NCI-H128 (cell line): Measurements from ENCODE around the gene CD68.
"Not testable (repeated sequence)": the region's sequence is repeated elsewhere in the genome, so short reads cannot be mapped to it uniquely, and the experiment has no call there.

ENCODE experiments used
- DNase-seq: peaks from one replicate; lab custom pipeline; 2025; ENCODE audit not compliant: unreplicated experiment; lab: John Stamatoyannopoulos, UW

Gene CD68

DNA sequence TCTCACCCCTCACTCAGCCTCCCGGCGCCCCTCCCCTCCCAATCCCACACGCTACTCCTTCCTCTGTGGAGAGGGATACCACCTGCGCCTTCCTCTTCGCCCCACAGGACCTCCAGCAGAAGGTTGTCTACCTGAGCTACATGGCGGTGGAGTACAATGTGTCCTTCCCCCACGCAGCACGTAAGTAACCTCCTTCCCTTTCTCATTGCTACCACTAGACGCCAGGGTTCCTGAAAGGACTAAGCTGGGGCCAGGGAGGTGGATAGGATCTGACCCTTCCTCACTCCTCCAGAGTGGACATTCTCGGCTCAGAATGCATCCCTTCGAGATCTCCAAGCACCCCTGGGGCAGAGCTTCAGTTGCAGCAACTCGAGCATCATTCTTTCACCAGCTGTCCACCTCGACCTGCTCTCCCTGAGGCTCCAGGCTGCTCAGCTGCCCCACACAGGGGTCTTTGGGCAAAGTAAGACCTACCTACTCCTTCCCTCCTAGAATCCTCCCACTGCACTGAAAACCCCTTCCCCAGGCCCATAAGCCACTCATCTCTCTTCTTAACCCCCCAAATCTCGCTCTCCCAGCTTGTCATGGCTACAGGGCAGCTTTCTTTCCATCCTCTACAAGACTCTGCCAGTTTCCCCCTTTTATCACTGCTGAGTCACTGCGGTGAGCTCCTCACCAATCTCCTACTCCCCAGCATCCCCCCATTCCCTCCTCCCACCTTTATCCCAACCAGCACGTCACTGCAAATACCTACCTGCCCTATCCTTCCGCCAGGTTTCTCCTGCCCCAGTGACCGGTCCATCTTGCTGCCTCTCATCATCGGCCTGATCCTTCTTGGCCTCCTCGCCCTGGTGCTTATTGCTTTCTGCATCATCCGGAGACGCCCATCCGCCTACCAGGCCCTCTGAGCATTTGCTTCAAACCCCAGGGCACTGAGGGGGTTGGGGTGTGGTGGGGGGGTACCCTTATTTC lies 1.5 kb downstream of the CD68 start:
- DNase-seq = no peak

- DNase-seq = no peak
Measured at GRCh38 chr17:7582396-7583252, 3.2 kb downstream of the CD68 start.

GRCh38 chr17:7583253-7584109 lies 4.0 kb downstream of the CD68 start, which contains the start of gene MPDU1:
Gene MPDU1, plus strand, starts transcription at chr17:7583852. Its CDS starts 11 bp downstream, at chr17:7583863.
- DNase-seq = peak; percentile 94

DNA sequence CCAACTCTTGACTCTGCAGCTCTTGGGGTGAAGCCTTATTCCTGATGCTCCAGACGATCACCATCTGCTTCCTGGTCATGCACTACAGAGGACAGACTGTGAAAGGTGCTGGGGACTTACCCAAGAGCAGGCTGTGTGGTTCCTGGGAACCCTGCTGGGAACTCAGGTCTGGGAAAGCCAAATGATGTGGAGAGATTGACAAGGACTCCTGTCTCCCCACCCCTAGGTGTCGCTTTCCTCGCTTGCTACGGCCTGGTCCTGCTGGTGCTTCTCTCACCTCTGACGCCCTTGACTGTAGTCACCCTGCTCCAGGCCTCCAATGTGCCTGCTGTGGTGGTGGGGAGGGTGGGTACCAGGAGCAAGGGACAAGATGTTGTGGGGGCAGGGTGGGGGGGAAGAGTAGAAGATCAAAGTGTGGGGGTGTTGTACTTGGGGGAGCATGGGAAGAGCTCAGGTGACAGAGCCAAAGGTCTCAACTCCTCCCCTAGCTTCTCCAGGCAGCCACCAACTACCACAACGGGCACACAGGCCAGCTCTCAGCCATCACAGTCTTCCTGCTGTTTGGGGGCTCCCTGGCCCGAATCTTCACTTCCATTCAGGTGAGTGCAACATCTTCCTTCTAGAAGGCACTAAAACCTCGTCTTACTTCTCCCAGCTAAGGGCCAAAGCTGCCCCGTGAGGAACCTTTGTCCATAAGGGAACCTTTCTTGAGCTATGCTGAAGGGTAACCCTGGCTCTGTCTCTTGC lies 7.4 kb downstream of the CD68 start:
- DNase-seq = no peak

DNA sequence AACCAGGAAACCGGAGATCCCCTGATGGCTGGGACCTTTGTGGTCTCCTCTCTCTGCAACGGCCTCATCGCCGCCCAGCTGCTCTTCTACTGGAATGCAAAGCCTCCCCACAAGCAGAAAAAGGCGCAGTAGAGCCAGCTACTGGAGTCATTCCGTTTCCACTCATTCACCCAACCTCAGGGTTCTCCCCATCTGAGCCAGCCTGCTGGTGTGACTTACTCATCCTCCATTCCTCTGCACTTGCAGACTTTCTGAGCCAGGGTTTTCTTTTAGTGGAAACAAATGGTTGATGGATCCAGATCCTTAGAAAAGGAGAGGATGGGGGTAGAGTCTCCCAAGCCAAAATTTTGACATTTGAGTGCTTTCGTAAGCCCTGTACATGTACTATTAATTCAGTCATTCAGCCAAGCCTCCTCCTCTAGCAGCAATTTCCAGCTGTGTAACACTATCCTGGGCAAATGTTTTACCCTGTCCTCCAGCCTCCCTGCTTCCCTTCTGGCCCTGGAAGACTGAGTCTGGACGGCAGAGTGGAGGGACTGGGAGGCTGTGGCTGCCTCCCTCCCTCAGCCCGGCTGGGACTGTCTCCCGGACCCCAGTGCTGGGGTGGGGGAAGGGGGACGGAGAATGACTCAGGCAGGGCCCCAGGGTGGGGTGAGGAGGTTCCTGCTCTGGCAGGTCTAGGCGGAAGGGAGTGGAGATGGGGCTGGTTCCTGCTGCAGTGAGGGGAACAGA lies 8.1 kb downstream of the CD68 start:
- no peak for DNase-seq

- no peak for DNase-seq
Measured at GRCh38 chr17:7588553-7589203, 9.2 kb downstream of the CD68 start.

DNA sequence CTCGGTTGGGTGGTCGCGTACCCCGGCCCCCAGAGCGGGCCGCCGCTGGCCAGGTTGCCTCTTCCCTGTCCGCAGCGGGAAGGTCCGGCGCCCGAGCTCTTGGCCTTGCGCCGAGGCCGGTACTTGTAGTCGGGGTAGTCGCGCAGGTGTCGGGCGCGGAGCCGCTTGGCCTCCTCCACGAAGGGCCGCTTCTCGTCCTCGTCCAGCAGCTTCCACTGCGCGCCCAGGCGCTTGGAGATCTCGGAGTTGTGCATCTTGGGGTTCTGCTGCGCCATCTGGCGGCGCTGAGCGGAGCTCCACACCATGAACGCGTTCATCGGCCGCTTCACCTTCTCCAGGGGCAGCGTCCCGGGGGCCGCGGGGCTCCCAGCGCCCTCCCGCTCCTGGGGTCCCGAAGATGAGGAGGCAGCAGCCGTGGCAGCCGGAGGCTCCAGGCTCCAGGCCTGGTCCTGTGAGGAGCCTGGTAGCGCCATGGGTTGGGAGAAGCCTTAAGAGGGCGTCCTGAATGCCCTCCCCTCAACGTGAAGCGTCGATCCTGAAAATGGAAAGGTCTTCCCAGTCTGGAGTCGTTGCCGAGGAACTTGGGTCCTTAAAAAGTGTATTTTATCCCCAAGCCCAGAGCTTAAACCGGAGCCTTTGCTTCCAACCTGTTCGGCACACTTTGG lies 9.9 kb downstream of the CD68 start:
- no peak for DNase-seq

DNA sequence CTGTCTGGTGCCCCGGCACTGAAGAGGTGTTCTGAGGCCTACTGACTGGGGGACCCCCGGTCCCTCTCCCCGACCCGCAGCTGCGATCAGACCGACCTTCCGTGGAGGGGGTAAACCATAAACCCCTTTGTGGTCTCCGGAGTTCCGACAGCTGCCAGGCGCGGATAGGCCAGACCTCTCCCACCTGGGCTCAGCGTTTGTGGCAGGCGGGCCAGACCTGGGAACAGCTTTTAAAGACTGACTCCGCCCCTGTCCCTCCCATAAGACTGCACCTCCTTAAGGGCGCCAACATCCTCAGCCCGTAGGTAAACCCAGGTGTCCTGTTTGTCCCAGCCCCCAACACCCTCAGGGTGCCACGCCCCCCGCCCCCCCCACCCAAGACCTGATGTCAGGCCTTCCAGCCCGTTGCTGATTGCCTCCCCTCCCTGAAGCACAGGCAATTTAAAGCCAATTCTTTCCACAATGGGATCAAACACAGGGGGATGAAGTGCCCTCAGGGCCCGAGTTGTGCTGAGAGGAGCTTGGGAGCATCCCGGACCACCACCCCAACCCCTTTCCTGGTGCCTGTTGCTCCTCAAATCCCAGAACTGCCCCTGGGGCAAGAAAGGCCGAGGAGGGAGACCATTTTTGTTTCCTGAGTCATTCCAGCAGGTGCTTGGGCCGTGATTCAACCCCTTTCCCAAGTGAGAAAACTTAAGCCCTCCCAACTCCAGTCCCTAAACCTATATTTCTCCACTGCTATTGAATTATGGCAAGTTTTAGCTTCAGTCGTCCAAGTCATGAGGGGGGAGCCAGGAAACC lies 10.7 kb downstream of the CD68 start, which contains the start of gene SOX15:
Gene SOX15 (minus strand): TSS at position 204 of the 801 bp plus-strand sequence. CDS start 418 bp downstream, outside the sequence.
- DNase-seq = no peak

- no peak for DNase-seq
Measured at GRCh38 chr17:7590743-7591142, 11.3 kb downstream of the CD68 start.

DNA sequence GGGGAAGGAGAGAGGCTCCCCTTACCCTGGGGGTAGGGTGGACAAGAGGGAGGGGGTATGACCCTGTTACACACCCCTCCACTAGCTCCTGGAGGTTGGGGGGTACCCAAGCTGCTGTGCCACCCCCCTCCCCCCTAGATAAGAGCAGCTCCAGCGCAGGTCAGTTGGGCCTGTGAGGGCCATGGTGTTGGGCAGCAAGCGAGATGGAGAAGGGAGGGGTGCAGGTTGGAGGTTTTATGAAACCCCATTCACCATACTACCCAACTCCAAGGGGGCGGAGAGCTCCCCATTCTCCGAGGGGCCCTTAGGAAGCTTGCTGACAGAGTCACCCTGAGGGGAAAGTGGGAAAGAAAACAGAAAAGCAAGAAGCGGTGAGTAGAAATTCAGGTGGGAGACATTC lies 12.2 kb downstream of the CD68 start:
- DNase-seq = no peak

DNA sequence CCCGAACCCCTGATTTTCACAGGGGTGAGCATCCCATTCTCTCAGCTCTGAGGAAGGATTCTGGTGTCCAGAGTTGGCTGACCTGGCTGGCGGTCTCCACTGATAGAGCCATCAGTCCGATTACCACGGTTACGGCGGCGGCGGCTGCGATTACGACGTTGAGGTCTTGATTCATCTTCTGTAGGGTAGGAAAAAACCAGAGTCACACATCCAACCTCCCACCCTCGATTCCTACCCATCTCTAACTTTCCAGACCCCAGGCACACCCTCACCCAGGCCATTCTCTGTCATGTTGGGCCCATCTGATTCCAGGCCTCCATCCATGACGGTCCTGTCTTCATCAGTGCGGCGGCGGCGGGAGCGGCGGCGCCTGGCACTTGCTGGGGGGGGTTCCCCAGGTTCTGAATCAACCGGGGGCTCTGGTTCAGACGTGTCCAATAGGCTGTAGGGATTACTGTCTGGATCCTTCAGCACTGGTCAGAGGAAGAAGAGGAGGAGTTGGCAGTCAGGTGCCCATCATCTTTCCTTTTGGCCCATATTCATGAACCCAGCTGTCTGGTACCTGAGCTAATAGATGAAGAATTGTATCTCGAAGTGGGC lies 13.1 kb downstream of the CD68 start:
- DNase-seq = no peak

- no peak for DNase-seq
Measured at GRCh38 chr17:7593296-7593695, 13.9 kb downstream of the CD68 start.

- not testable (repeated sequence) for DNase-seq
Measured at GRCh38 chr17:7597561-7597960, 18.1 kb downstream of the CD68 start.

DNA sequence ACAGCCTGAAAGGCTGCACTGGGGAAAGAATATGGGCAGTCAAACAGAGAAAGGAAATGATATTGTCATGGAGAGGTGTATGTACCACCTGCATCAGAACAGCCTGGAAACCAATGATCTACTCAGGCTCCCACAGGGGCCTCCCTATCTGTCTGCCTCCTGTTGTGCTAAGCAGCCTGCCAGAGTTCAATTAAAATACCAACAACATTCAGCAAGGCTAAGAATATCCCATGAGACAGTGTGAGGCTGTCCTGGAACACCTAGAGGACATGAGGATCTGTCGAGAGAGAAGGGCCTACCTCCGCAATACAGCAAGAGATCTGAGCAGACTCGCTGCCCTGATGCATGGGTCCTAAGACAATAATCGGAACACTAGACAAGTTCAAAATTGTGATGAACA lies 26.8 kb downstream of the CD68 start:
- no peak for DNase-seq

- DNase-seq = no peak
Measured at GRCh38 chr17:7610641-7611040, 31.2 kb downstream of the CD68 start.

DNA sequence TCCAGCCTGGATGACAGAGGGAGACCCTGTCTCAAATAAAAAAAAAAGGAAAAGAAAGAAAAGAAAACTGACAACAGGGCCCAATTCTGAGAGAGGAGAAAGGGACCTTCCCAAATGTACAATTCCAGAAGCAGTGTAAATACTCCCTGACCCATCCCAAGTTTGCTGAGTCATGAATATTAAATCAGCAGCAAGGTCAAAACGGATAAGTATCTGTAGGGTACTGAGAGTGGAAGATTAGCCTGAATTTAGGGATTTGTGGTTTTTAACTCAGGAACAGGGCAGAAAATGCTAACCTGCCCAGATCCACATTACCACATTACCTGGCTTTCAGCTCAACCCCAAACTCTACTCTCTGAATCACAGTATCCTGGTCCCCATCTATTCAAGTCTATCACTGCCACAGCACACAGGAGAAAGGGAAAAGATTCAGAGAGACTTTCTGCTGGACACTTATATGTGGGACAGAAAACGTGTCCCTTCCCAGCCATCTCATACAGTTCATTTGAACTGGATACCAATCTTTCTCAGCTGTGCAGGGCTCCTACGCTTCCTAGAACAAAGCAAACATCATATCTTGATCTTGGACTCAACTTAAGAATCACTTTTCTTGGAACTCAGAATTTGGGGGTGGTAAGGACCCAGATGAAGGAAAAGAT lies 32.3 kb downstream of the CD68 start:
- no peak for DNase-seq

DNA sequence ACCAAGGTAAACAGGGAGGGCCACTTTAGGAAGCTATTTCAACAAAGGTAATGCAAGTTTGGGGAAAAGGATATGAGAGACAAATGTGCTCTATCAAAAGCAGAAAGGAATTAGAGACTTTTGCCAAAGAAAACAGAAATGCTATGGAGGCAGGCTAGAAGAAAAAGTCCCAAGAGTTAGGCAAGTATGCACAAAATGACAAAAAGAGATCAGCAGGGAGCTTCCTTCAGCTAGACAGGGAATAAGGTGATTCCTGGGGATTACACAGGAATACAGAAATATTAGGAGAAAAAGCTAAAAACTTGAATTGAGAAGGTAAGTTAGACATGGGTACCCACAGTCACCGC lies 32.8 kb downstream of the CD68 start:
- DNase-seq = no peak
